ENCODE data around the gene MSL3B.

GRCh38 chr2:233866479-233866878, 1.7 kb downstream of the MSL3B start:
- TF ChIP-seq, protein P1, sequence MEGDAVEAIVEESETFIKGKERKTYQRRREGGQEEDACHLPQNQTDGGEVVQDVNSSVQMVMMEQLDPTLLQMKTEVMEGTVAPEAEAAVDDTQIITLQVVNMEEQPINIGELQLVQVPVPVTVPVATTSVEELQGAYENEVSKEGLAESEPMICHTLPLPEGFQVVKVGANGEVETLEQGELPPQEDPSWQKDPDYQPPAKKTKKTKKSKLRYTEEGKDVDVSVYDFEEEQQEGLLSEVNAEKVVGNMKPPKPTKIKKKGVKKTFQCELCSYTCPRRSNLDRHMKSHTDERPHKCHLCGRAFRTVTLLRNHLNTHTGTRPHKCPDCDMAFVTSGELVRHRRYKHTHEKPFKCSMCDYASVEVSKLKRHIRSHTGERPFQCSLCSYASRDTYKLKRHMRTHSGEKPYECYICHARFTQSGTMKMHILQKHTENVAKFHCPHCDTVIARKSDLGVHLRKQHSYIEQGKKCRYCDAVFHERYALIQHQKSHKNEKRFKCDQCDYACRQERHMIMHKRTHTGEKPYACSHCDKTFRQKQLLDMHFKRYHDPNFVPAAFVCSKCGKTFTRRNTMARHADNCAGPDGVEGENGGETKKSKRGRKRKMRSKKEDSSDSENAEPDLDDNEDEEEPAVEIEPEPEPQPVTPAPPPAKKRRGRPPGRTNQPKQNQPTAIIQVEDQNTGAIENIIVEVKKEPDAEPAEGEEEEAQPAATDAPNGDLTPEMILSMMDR (IDR thresholded peaks at IDR 0.05): no peak
- TF ChIP-seq EP300 (IDR thresholded peaks at IDR 0.05; ENCODE audit: low read depth) (no peak), POLR2AphosphoS5 (IDR thresholded peaks at IDR 0.05) (no peak)

Measured in transverse colon (tissue), 4 donors.